Ishikawa (cell line): ENCODE results near the gene CTSK.

Experiments
- USF1 ChIP-seq: IDR thresholded peaks from 2 replicates; pipeline ENCODE4 v1.6.1; 2012
- TF ChIP-seq, protein P1 (sequence below): IDR thresholded peaks from 2 replicates; pipeline ENCODE4 v1.6.1; 2012; ENCODE audit warnings: low read depth, mild to moderate bottlenecking

- TF ChIP-seq, protein P1, sequence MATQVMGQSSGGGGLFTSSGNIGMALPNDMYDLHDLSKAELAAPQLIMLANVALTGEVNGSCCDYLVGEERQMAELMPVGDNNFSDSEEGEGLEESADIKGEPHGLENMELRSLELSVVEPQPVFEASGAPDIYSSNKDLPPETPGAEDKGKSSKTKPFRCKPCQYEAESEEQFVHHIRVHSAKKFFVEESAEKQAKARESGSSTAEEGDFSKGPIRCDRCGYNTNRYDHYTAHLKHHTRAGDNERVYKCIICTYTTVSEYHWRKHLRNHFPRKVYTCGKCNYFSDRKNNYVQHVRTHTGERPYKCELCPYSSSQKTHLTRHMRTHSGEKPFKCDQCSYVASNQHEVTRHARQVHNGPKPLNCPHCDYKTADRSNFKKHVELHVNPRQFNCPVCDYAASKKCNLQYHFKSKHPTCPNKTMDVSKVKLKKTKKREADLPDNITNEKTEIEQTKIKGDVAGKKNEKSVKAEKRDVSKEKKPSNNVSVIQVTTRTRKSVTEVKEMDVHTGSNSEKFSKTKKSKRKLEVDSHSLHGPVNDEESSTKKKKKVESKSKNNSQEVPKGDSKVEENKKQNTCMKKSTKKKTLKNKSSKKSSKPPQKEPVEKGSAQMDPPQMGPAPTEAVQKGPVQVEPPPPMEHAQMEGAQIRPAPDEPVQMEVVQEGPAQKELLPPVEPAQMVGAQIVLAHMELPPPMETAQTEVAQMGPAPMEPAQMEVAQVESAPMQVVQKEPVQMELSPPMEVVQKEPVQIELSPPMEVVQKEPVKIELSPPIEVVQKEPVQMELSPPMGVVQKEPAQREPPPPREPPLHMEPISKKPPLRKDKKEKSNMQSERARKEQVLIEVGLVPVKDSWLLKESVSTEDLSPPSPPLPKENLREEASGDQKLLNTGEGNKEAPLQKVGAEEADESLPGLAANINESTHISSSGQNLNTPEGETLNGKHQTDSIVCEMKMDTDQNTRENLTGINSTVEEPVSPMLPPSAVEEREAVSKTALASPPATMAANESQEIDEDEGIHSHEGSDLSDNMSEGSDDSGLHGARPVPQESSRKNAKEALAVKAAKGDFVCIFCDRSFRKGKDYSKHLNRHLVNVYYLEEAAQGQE = no peak
- TF ChIP-seq USF1 = no peak
Observed at GRCh38 chr1:150796374-150796773, 11.7 kb downstream of the CTSK start.
